ENCODE measurements around the gene DIS3L2. TPM values are rescaled to one million over a fixed set of nuclear protein-coding genes. Genes with fewer than 3 reads are reported as not detected.

The DIS3L2 gene
- total RNA-seq, 4 donors from 2014 or later, result 40.6 to 105 (median 43.9) TPM

- Histone ChIP-seq H3K27me3 (no peaks in the 10 kb centered on the region), H3K27ac (no peak overlapping the region), H3K4me1 (no peaks in the 10 kb centered on the region), H3K36me3 (peaks cover 31% of the 10 kb centered on the region), H3K9me3 (no peaks in the 10 kb centered on the region), H3K4me3 (no peak overlapping the region)
- 93% methylated on average over 2 of the region's 2 CpGs for WGBS
- DNase-seq (ENCODE audit: low spot score in 2 of 2), result peak in 1 of 2 donors; percentile 62
- TF ChIP-seq POLR2A (IDR thresholded peaks at IDR 0.05) (no peak), POLR2AphosphoS5 (IDR thresholded peaks at IDR 0.05) (no peak), CTCF (IDR thresholded peaks at IDR 0.05) (no peak), EP300 (IDR thresholded peaks at IDR 0.05) (no peak)
These were observed 300.3 kb downstream of the DIS3L2 start for GRCh38 chr2:232261776-232262175.

GRCh38 chr2:232263295-232263694, 301.8 kb downstream of the DIS3L2 start:
- H3K36me3 ChIP-seq, result peaks cover 31% of the 10 kb centered on the region
- no peak overlapping the region for H3K27ac ChIP-seq
- H3K4me3 ChIP-seq, result no peak overlapping the region
- H3K27me3 ChIP-seq, result no peaks in the 10 kb centered on the region
- H3K9me3 ChIP-seq, result no peaks in the 10 kb centered on the region
- no peak for TF ChIP-seq EP300 (IDR thresholded peaks at IDR 0.05)
- no peaks in the 10 kb centered on the region for H3K4me1 ChIP-seq
- DNase-seq (ENCODE audit: low spot score in 2 of 2), result no peak
- WGBS, result 81% methylated on average over 15 of the region's 15 CpGs

- Histone ChIP-seq H3K9me3 (no peaks in the 10 kb centered on the region), H3K4me1 (no peaks in the 10 kb centered on the region), H3K4me3 (no peak overlapping the region), H3K27ac (no peak overlapping the region), H3K36me3 (peaks cover 34% of the 10 kb centered on the region), H3K27me3 (no peaks in the 10 kb centered on the region)
- 91% methylated on average over 4 of the region's 4 CpGs for WGBS
- TF ChIP-seq EP300 (IDR thresholded peaks at IDR 0.05) (no peak), POLR2AphosphoS5 (IDR thresholded peaks at IDR 0.05) (no peak), POLR2A (IDR thresholded peaks at IDR 0.05) (no peak), CTCF (IDR thresholded peaks at IDR 0.05) (no peak)
- DNase-seq (ENCODE audit: low spot score in 2 of 2), result no peak
These were observed 302.6 kb downstream of the DIS3L2 start for GRCh38 chr2:232264081-232264480.

- Histone ChIP-seq H3K4me1 (no peaks in the 10 kb centered on the region), H3K36me3 (peaks cover 31% of the 10 kb centered on the region), H3K27ac (no peak overlapping the region), H3K9me3 (no peaks in the 10 kb centered on the region), H3K4me3 (no peak overlapping the region), H3K27me3 (no peaks in the 10 kb centered on the region)
- WGBS, result 66% methylated on average over 5 of the region's 5 CpGs
- no peak for TF ChIP-seq CTCF (IDR thresholded peaks at IDR 0.05)
- no peak for DNase-seq (ENCODE audit: low spot score in 2 of 2)
These were observed 303.8 kb downstream of the DIS3L2 start for GRCh38 chr2:232265329-232265728.

- DNase-seq (ENCODE audit: low spot score in 2 of 2), result peak in 1 of 2 donors; percentile 28
- TF ChIP-seq EP300 (IDR thresholded peaks at IDR 0.05) (no peak), CTCF (IDR thresholded peaks at IDR 0.05) (no peak), POLR2A (IDR thresholded peaks at IDR 0.05) (no peak), POLR2AphosphoS5 (IDR thresholded peaks at IDR 0.05) (no peak)
- H3K27ac ChIP-seq, result no peak overlapping the region
- H3K4me3 ChIP-seq, result no peak overlapping the region
- WGBS, result 92% methylated on average over 4 of the region's 4 CpGs
- no peaks in the 10 kb centered on the region for H3K27me3 ChIP-seq
- H3K4me1 ChIP-seq, result peaks cover 5% of the 10 kb centered on the region
- no peaks in the 10 kb centered on the region for H3K9me3 ChIP-seq
- peaks cover 32% of the 10 kb centered on the region for H3K36me3 ChIP-seq
These were observed 307.2 kb downstream of the DIS3L2 start for GRCh38 chr2:232268636-232269165.

GRCh38 chr2:232269867-232270266, 308.4 kb downstream of the DIS3L2 start:
- Histone ChIP-seq H3K4me1 (peaks cover 5% of the 10 kb centered on the region), H3K27ac (no peak overlapping the region), H3K9me3 (no peaks in the 10 kb centered on the region), H3K4me3 (no peak overlapping the region), H3K36me3 (peaks cover 20% of the 10 kb centered on the region), H3K27me3 (no peaks in the 10 kb centered on the region)
- DNase-seq (ENCODE audit: low spot score in 2 of 2), result peak in 1 of 2 donors; percentile 16
- 96% methylated on average over 7 of the region's 7 CpGs for WGBS
- TF ChIP-seq EP300 (IDR thresholded peaks at IDR 0.05) (no peak), CTCF (IDR thresholded peaks at IDR 0.05) (no peak), POLR2A (IDR thresholded peaks at IDR 0.05) (no peak), POLR2AphosphoS5 (IDR thresholded peaks at IDR 0.05) (no peak)
